Activated gamma-delta T cell treated with anti-CD3 and anti-CD28 coated beads, Interleukin-2, amount 50 U/mL, for 16 hours (primary cell): Measurements from ENCODE around the gene JADE2.
"Not testable (repeated sequence)": the region's sequence is repeated elsewhere in the genome, so short reads cannot be mapped to it uniquely, and the experiment has no call there.

Experiments used
- DNase-seq: peaks from one replicate; pipeline ENCODE4 v3.0.0-alpha.2; 2020; ENCODE audit warnings: low read depth

Gene JADE2

GRCh38 chr5:134590992-134591659 lies 65.7 kb downstream of the JADE2 start:
- DNase-seq, result no peak

GRCh38 chr5:134592141-134592746 lies 66.8 kb downstream of the JADE2 start:
- no peak for DNase-seq

GRCh38 chr5:134594336-134594735 lies 68.9 kb downstream of the JADE2 start:
- DNase-seq, result no peak

DNA sequence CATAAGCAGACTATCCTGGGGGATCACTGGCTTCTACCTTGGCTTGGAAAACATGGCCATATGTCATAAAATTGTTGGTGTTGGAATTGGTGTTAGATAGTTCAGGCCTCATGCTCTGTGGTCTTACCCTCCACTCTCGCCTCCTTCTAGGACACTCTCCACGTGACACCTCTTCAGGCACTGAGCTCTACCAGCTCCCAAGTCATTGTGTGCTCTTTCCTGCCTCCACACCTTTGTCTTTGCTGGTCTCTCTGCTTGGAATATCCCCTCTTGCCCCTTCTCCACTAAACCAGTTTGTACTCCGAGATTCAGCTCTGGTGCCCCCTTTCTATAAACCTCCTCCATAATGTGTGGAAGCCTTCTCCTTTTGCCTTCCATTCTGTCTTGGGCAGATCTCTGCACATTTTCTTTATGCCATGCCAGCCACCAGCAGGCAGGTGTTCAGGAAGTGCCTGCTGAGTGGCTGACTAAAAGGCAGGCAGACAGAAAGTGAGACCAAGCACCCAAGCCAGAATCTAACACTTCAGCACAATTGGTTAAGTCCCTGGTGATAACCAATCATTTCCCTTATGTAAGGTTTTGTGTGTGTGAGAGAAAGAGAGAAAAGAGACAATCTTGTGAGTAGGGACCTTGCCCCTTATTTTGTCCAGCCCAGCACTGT lies 69.5 kb downstream of the JADE2 start:
- no peak for DNase-seq

DNA sequence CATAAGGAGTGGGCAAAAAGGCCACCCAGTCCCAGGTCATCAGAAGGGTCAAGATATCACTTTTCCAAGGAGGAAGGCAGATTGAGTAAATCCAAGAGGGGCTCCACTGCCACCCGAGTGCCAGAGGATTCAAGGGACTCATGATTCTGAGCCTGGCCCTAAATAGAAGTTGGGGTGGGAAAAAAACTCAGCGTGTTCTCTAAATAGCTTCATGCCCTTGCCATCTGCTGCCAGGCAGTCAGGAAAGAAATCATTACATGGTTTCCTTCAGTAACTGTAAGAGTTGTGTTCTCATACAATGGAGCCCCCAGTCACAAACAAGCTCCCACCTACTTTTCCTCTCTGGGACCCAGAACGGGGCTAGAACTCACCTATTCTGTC lies 70.0 kb downstream of the JADE2 start:
- no peak for DNase-seq

GRCh38 chr5:134599820-134600219 lies 74.3 kb downstream of the JADE2 start:
- DNase-seq, result not testable (repeated sequence)

GRCh38 chr5:134600600-134600999 lies 75.1 kb downstream of the JADE2 start:
- no peak for DNase-seq

DNA sequence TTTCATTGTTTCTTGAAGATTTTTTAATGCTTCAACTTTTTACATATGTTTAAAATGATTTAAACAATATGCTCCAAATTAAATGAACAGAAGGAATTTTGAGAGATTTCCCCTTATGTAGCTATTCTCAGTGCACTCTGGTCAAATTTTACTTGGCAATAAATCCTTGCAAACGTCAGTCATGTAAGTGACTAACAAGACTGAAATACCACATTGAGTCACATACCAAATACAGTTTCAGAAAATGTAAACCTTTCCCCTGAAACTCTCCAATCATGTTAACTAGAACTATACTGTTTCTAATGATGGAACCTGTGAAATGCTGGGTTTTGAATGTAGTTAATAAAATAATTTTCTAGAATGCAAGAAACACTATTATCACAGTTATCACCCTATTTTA lies 77.6 kb downstream of the JADE2 start:
- no peak for DNase-seq

GRCh38 chr5:134604908-134605307 lies 79.4 kb downstream of the JADE2 start:
- no peak for DNase-seq

DNA sequence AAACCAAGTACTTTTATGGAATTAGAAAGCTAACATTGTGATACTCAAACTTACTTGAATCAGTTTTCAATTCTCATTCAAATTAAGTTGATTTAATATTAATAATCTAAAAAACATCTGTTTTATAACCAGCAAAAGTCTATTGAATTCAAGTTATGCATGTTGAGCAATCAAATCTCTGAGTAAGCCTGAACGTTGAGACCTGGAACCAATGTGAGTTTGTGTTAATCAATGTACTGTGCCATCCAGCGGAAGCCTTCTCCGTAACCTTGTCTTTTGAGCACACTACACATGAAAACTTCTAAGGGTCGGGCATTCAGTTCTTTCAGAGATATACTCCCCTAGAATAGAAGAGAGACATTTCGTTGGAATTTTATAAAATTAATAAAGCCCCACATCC lies 81.3 kb downstream of the JADE2 start:
- no peak for DNase-seq

GRCh38 chr5:134608555-134608954 lies 83.1 kb downstream of the JADE2 start:
- DNase-seq, result no peak

DNA sequence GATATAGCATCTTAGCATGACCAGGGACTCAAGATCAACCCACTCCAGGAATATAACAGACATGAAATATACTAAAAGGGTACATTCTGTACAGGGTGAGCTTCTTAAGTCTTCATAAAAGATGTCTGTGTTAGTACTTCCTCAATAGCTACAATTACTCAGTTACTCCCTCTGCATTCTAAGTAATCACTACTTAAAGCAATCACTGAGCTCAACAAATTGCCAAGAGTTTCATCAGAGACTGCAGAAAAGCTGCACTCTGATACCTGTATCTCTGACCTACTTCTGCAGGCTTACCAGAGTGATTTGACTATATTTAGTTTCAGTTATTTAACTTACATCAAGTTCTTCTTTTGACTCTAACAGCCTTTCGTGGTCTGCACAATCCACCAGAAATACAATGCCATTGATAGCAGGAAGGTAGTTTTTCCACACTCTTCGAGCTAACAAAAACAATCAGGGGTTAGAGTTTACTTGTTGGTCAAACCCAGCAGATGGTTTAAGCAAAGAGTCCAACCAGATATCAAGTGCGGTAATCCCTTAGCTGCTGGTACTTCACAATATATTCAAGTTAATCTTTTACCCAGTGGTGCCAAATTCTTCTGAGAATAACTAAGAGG lies 83.9 kb downstream of the JADE2 start:
- DNase-seq, result no peak

DNA sequence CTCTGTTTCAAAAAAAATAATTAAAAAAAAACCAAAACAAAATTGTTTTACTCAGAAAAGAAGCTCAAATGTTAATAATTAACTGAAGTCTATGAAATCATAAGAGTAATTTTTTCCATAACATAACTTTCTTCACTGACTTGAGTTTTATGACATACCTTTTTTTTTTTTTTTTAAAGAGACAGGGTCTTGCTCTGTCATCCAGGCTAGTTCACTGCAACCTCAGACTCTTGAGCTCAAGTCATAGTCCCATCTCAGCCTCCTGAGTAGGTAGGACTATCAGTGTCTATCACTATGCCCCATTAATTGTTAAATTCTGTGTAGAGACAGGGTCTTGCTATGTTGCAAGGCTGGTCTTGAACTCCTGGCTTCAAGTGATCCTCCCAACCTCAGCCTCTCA lies 85.3 kb downstream of the JADE2 start:
- no peak for DNase-seq

DNA sequence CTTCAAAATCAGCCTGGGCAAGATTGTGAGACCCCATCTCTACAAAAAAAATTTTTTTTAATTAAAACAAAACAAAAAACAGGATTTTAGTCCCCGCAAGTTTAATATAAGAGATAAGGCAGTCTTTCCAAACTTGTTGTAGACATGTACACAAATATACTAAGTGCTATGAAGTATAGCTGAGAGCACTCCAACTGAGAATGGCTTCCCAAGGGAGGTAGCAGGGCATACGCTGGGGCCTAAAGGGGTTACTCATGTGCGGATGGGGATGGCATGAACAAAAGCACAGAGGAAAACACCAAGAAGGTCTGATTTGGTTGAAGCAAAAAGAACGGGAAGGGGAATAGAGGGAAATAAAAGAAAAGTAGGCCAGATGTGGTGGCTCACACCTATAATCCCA lies 86.0 kb downstream of the JADE2 start:
- no peak for DNase-seq

GRCh38 chr5:134614450-134615085 lies 89.1 kb downstream of the JADE2 start:
- DNase-seq, result no peak

DNA sequence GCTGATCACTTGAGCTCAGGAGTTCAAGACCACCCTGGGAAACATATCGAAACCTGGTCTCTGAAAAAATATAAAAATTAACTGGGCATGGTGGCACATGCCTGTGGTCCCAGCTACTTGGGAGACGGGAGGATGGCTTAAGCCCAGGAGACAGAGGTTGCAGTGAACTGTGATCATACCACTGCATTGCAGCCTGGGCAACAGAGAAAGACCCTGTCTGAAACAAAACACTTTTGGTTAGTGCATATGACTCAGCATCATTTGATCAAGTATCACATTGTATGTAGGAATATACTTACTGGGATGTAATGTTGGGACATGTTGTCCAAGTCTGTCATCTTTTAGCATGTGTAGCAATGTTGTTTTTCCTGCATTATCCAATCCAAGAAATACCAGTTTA lies 95.2 kb downstream of the JADE2 start:
- no peak for DNase-seq

DNA sequence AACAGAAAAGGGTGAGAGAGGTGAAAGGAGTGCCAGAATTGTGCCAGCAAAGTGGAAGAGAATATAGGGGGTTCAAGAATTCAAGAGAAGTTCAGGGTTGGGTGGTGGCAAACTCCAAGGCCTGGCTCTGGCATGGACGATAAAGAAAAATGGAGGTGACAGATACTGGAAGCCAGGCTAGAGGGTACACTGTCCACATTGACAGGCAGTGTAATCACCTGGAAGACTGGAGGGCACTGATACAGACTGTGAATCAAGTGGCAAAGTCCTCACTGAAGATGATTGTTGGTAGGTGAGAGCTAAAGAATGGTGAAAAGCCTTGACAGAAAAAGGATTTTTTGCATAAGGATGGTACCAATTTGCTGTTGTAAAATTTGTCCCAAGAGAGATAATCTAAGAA lies 100.1 kb downstream of the JADE2 start:
- DNase-seq, result no peak

DNA sequence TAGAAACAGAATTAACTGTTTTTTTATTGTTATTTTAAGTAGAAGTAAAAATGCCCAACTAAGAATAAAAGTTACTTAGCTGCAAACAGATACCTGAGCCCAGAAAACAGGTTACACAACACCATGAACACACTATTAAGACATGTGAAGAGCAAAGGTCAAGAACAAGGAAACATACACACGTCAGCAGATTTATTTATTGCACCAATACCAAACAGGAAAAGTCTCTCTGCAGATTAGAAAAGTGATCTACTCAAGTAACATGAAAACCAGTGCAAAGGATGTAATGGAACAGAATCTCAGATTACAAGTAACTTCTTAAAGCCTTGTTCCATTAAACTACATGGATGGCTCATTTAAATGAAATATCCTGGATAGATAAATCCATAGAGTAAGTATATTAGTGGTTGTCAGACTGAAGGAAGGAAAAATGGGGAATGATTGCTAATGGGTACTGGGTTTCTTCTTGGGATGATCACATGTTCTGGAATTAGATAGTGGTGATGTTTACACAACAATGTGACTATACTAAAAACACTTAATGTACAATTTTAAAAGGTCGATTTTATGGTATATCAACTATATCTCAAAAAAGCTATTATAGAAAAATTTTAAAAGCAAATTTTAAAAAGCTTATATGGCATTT lies 101.0 kb downstream of the JADE2 start:
- no peak for DNase-seq
